ENCODE data around the gene LRMDA.

The LRMDA gene

GRCh38 chr10:76554478-76554877, 1123.1 kb downstream of the LRMDA start:
- no peak for DNase-seq (ENCODE audit: low spot score)
- TF ChIP-seq, protein P1, sequence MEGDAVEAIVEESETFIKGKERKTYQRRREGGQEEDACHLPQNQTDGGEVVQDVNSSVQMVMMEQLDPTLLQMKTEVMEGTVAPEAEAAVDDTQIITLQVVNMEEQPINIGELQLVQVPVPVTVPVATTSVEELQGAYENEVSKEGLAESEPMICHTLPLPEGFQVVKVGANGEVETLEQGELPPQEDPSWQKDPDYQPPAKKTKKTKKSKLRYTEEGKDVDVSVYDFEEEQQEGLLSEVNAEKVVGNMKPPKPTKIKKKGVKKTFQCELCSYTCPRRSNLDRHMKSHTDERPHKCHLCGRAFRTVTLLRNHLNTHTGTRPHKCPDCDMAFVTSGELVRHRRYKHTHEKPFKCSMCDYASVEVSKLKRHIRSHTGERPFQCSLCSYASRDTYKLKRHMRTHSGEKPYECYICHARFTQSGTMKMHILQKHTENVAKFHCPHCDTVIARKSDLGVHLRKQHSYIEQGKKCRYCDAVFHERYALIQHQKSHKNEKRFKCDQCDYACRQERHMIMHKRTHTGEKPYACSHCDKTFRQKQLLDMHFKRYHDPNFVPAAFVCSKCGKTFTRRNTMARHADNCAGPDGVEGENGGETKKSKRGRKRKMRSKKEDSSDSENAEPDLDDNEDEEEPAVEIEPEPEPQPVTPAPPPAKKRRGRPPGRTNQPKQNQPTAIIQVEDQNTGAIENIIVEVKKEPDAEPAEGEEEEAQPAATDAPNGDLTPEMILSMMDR (IDR thresholded peaks at IDR 0.05), result no peak
- H3K4me3 ChIP-seq, result no peak overlapping the region
- no peak overlapping the region for H3K27ac ChIP-seq

GRCh38 chr10:76555067-76555670, 1123.7 kb downstream of the LRMDA start:
- no peak for DNase-seq (ENCODE audit: low spot score)
- Histone ChIP-seq H3K27ac (peak overlapping the region in 1 of 2 donors; percentile 36), H3K4me3 (no peak overlapping the region)
- TF ChIP-seq, protein P1 (IDR thresholded peaks at IDR 0.05), result no peak

DNA sequence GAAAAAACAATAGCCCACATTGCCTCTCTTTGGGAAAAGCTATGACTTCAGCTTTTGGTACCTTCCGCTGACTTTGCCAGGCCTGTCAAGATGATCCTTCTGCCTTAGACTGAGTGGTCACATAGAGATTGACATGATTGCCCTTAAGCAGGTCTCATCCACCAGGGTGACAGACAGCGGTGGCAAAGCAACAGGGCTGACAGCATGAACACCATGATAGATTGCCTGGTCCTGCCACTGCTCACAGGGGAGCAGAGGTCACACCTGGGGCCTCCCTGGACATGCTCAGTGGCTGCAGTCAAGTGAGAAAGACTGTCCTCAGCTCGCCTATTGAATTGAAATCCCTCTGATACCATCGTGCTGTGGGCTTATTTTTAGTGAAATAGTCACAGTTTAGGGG, 1125.9 kb downstream of the LRMDA start:
- TF ChIP-seq, protein P1 (IDR thresholded peaks at IDR 0.05), result no peak
- Histone ChIP-seq H3K4me3 (no peak overlapping the region), H3K27ac (no peak overlapping the region)
- no peak for DNase-seq (ENCODE audit: low spot score)

DNA sequence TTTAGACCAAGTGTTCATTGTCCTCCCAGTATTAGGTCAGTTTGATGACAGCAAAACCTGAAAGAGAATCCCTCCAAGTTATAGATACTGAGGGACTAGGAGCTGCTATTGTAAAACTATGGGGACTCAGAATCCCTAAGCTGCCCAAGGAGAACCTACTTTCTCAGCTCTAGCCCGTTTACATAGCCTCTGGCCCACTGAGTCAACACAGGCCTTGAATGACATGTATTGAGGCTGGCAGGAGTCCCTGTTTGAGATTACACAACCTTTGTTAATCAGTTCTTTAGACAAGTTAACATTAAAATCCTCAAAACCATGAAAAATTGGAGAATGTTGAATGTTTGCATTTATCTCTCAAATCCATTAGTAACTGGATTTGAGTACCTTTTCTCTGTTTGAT, 1127.2 kb downstream of the LRMDA start:
- no peak for DNase-seq (ENCODE audit: low spot score)
- H3K4me3 ChIP-seq, result no peak overlapping the region
- peak overlapping the region; percentile 6 to 59 for H3K27ac ChIP-seq
- TF ChIP-seq, protein P1 (IDR thresholded peaks at IDR 0.05), result no peak

DNA sequence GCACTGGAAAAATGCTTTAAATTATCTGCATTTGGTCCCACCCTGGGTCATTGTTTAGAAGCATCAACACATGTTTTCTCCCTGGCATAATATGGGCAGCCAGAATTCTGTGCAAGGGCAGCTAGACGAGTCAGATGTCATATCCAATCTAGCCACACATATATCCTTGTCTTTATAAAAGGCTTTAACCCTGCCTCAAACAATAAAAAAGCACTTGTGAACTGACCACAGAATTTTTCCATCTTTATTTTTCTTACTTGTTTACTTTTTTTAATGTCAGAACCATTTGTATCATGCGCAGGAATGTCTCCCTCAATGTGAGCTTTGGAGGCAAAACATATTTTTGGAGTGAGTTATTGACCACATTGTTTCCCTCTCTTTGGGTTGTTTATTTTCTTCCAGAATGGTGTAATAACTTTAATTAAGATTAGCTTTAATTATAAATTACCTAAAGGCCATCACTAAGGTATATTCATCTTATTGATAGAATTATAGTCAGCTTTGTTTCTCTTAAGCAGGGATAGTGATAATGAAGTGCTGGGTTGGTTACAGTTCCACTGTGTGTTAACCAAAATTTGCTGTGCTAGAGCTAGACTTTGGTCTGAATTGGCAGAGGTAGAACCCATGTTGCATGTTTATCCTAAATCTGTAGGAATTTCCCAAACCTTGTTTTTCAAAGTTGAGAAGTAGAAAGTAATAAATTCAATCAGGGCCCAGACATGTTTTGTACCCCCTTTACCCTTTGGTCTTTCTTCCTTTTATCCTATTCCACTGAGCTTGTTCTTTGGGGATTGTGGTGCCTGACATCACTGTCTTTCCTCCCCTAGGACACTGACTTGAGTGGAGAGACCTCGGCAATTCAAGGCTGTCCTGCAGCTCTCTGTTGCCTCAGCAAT, 1127.8 kb downstream of the LRMDA start:
- DNase-seq (ENCODE audit: low spot score), result no peak
- H3K4me3 ChIP-seq, result no peak overlapping the region
- H3K27ac ChIP-seq, result peak overlapping the region in 1 of 2 donors; percentile 59
- TF ChIP-seq, protein P1 (IDR thresholded peaks at IDR 0.05), result no peak

DNA sequence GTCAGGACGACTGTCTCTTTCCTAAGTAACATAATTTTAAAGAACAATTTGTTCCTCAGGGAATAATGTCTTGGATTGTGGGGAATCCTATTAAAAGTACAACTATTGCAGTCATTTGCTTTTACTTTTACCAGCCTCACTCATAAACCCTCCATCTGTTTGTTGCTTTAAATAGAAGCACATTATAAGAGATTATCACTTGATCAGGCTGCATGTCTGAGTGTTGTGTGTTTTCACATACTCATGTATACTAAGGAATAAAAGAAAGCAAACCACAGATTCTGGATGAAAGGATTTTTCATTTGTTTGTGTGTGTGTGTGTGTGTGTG, 1128.4 kb downstream of the LRMDA start:
- no peak for DNase-seq (ENCODE audit: low spot score)
- Histone ChIP-seq H3K27ac (peak overlapping the region in 1 of 2 donors; percentile 59), H3K4me3 (no peak overlapping the region)
- TF ChIP-seq, protein P1 (IDR thresholded peaks at IDR 0.05), result no peak

DNA sequence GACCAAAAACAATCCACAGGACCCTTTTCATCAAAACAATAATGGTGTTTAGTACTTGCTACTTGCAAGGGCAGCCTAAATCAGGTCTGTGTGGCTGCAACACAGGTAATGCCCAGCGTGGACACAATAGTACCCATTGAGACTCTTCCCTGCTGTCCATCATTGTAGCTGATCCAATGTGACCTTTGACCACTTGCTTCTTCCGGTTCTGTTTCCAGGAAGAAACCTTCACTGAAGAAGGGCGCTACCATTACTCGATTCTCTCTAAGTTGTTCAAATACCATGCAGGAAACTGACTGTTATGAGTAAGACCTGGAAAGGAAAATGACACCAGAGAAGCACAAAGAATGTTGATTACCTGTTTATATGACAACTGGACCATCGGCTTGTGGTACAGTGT, 1128.9 kb downstream of the LRMDA start:
- Histone ChIP-seq H3K4me3 (no peak overlapping the region), H3K27ac (no peak overlapping the region)
- no peak for DNase-seq (ENCODE audit: low spot score)
- TF ChIP-seq, protein P1 (IDR thresholded peaks at IDR 0.05), result no peak

All from coronary artery (tissue), 2 donors.